CD4-positive, CD25-positive, alpha-beta regulatory T cell (primary cell): Measurements from ENCODE around the gene PLA2G5. TPM values are rescaled to one million over a fixed set of nuclear protein-coding genes. Genes with fewer than 3 reads are reported as not detected.

Experiments
- ATAC-seq, 2 donors: fragments of 150-1000 bp; cut with Tn5 transposase; one replicate each; pipeline ENCODE4 v1.10.0; 2021; ENCODE audit warnings: low read depth in 2 of 2, moderate number of reproducible peaks in 2 of 2, moderate library complexity in 1 of 2
- DNase-seq, 3 donors: peaks; one replicate each; pipeline versions ENCODE4 v3.0.0 to v3.0.0-alpha.2; 2012 to 2022; ENCODE audit warnings: mixed read lengths in 1 of 3
- H3K27ac ChIP-seq: one replicate; pipeline ENCODE4 v1.7.0; 2013; ENCODE audit warnings: mild to moderate bottlenecking, low read length; ENCODE audit not compliant: insufficient read depth, poor library complexity, severe bottlenecking
- H3K27me3 ChIP-seq: one replicate; pipeline ENCODE4 v1.7.0; 2013; ENCODE audit warnings: low read length; ENCODE audit not compliant: control insufficient read depth, insufficient read depth
- H3K36me3 ChIP-seq: one replicate; pipeline ENCODE4 v1.7.0; 2013; ENCODE audit warnings: mild to moderate bottlenecking, low read length, moderate library complexity; ENCODE audit not compliant: control insufficient read depth, insufficient read depth
- H3K4me1 ChIP-seq: 2 replicates; pipeline ENCODE4 v1.7.0; 2013; ENCODE audit warnings: mild to moderate bottlenecking, low read length; ENCODE audit not compliant: insufficient read depth, control insufficient read depth, poor library complexity, severe bottlenecking
- H3K4me3 ChIP-seq: one replicate; pipeline ENCODE4 v1.7.0; 2013; ENCODE audit warnings: low read depth, mild to moderate bottlenecking, low read length, moderate library complexity
- H3K9me3 ChIP-seq, 2 experiments: 1 replicate in 1 of 2; 2 replicates in 1 of 2; pipeline ENCODE4 v1.7.0; 2013; ENCODE audit warnings: low read length in 2 of 2, mild to moderate bottlenecking in 1 of 2, moderate library complexity in 1 of 2; ENCODE audit not compliant: control insufficient read depth in 2 of 2
- H3K27ac Mint-ChIP-seq, 3 donors: one replicate each; pipeline ENCODE4 v1.8.0; 2020 to 2022; ENCODE audit warnings: mild to moderate bottlenecking in 3 of 3, mixed read lengths in 3 of 3, moderate library complexity in 2 of 3
- H3K27me3 Mint-ChIP-seq: one replicate; pipeline ENCODE4 v1.8.0; 2022; ENCODE audit warnings: mild to moderate bottlenecking, mixed read lengths
- H3K36me3 Mint-ChIP-seq: one replicate; pipeline ENCODE4 v1.8.0; 2020; ENCODE audit warnings: mixed read lengths
- H3K4me1 Mint-ChIP-seq, 4 donors: one replicate each; pipeline ENCODE4 v1.8.0; 2020 to 2022; ENCODE audit warnings: mixed read lengths in 4 of 4, mild to moderate bottlenecking in 1 of 4
- H3K4me3 Mint-ChIP-seq, 4 donors: one replicate each; pipeline ENCODE4 v1.8.0; 2020 to 2022; ENCODE audit warnings: mild to moderate bottlenecking in 4 of 4, mixed read lengths in 4 of 4, moderate library complexity in 3 of 4
- H3K9me3 Mint-ChIP-seq, 7 donors: one replicate each; pipeline ENCODE4 v1.8.0; 2020 to 2022; ENCODE audit warnings: mixed read lengths in 7 of 7, mild to moderate bottlenecking in 3 of 7, moderate library complexity in 2 of 7
- polyA plus RNA-seq, 4 donors: library from polyadenylated mRNA; unstranded; fragments of 300-500 nt; fragmentation: Illumina TruSeq; gene quantifications; one replicate each; pipeline ENCODE4 v1.2.3, GENCODE V29; 2021
- total RNA-seq: library from RNA; stranded (reverse); gene quantifications from one replicate; pipeline ENCODE4 v1.2.3, GENCODE V29; 2022

The PLA2G5 gene
- total and polyA plus RNA-seq, 5 donors from 2014 or later = not detected

DNA sequence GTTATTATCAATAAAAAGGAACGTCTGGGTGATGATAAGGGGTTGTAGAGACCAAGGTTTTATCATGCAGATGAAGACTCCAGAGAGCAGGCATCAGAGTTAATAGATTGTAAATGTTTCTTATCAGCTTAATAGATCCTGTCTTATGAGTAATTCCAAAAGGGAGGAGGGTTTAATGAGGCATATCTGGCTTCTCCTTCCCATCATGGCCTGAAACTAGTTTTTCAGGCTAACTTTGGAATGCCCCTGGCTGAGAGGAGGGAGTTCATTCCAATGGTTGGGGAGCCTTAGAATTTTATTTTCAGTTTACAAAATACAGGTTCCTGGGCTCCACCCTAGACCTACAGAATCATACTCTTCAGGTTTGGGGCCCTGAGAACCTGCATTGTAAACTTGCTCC is 35.9 kb downstream of the PLA2G5 start:
- H3K27ac ChIP-seq = no peak overlapping the region
- no peak overlapping the region for H3K27ac Mint-ChIP-seq
- no peaks in the 10 kb centered on the region for H3K36me3 ChIP-seq
- no peaks in the 10 kb centered on the region for H3K27me3 ChIP-seq
- H3K4me1 ChIP-seq = no peaks in the 10 kb centered on the region
- H3K4me3 Mint-ChIP-seq = no peak overlapping the region
- peaks cover 0 to 2% (median 0%) of the 10 kb centered on the region in 7 donors for H3K9me3 Mint-ChIP-seq
- no peaks in the 10 kb centered on the region for H3K4me1 Mint-ChIP-seq
- H3K9me3 ChIP-seq = no peaks in the 10 kb centered on the region
- no peak overlapping the region for H3K4me3 ChIP-seq
- DNase-seq = no peak
- H3K27me3 Mint-ChIP-seq = peaks cover 9% of the 10 kb centered on the region
- no peak for ATAC-seq
- H3K36me3 Mint-ChIP-seq = no peaks in the 10 kb centered on the region

DNA sequence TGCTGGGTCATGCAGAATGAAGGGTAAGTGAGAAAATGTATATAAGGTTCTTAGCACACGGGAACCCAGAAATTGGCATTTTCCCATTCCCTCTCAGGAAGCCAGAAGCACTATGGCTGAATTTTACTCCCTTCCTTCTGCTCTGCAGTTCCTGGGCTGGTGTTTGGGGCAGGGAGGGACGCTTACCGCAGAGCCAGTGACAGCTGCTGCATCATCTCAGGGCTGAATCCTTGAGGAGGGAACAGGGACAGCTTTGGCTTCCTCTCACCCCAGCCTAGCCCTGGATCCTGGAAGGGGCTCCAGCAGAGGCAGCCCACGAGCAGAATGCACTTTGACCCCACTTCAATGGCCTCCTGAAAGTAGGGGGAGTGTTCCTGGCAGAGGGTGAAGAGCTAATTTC is 37.4 kb downstream of the PLA2G5 start:
- H3K4me1 ChIP-seq = no peaks in the 10 kb centered on the region
- no peaks in the 10 kb centered on the region for H3K36me3 ChIP-seq
- Mint-ChIP-seq H3K27ac (no peak overlapping the region), H3K9me3 (peaks cover 0 to 2% (median 0%) of the 10 kb centered on the region in 7 donors), H3K27me3 (peaks cover 16% of the 10 kb centered on the region), H3K4me3 (peak overlapping the region in 1 of 4 donors; percentile 10), H3K4me1 (no peaks in the 10 kb centered on the region), H3K36me3 (no peaks in the 10 kb centered on the region)
- H3K27ac ChIP-seq = no peak overlapping the region
- no peaks in the 10 kb centered on the region for H3K9me3 ChIP-seq
- DNase-seq (no peak), ATAC-seq (no peak)
- no peak overlapping the region for H3K4me3 ChIP-seq
- no peaks in the 10 kb centered on the region for H3K27me3 ChIP-seq

DNA sequence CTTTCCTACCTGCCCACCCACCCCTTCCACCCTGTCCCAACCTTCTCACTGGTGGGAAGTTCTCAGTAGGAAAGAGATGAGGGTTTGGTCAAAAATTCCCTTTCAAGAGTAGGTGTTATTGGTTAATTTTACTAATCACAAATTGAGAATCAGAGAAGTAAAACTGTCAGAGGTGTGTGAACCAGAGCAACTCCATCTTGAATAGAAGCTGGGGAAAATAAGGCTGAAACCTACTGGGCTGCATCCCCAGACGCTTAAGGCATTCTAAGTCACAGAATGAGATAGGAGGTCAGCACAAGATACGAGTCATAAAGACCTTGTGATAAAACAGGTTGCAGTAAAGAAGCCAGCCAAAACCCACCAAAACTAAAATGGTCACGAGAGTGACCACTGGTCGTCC is 37.8 kb downstream of the PLA2G5 start:
- Mint-ChIP-seq H3K27ac (no peak overlapping the region), H3K4me3 (no peak overlapping the region), H3K9me3 (peaks cover 0 to 2% (median 0%) of the 10 kb centered on the region in 7 donors), H3K4me1 (no peaks in the 10 kb centered on the region), H3K27me3 (peaks cover 16% of the 10 kb centered on the region), H3K36me3 (no peaks in the 10 kb centered on the region)
- Histone ChIP-seq H3K4me3 (no peak overlapping the region), H3K4me1 (no peaks in the 10 kb centered on the region), H3K9me3 (no peaks in the 10 kb centered on the region), H3K27ac (no peak overlapping the region), H3K27me3 (no peaks in the 10 kb centered on the region), H3K36me3 (no peaks in the 10 kb centered on the region)
- no peak for ATAC-seq
- no peak for DNase-seq

DNA sequence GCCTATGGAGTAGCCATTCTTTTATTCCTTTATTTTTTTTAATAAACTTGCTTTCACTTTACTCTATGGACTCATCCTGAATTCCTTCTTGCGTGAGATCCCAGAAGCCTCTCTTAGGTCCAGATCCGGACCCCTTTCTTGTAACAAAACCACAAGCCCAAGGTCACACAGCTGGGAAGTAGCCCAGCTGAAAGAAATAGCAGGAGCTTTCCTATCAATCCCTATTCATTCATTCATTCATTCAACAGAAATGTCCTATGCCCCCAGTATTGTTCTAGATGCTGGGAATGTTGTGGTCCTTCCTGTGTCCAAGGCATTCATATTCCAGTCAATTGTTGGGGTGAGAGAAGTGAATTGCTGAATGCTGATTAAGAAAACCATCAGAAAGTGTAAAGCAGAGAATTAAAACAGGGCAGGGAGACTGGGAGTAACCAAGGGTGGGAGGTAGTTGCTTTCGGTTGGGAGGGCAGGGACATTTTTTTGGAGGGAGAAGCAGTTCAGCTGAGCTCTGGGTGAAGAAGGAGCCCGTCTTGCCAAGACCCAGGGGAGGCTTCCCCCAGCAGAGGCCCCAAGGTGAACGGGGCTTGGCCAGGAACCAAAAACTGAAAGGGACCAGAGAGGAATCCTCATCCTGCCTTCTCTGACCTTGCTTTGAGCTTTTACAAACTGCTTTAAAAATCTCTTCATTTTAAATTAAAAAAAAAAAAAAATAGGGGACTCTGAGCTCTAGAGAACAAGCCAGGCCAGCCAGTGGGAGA is 38.6 kb downstream of the PLA2G5 start:
- H3K36me3 ChIP-seq = no peaks in the 10 kb centered on the region
- Mint-ChIP-seq H3K4me3 (no peak overlapping the region), H3K4me1 (no peaks in the 10 kb centered on the region), H3K9me3 (peaks cover 0 to 4% (median 0%) of the 10 kb centered on the region in 7 donors), H3K27ac (no peak overlapping the region), H3K27me3 (peaks cover 13% of the 10 kb centered on the region), H3K36me3 (no peaks in the 10 kb centered on the region)
- H3K4me3 ChIP-seq = no peak overlapping the region
- no peak for DNase-seq
- ATAC-seq = no peak
- H3K27ac ChIP-seq = no peak overlapping the region
- H3K4me1 ChIP-seq = no peaks in the 10 kb centered on the region
- no peaks in the 10 kb centered on the region for H3K27me3 ChIP-seq
- H3K9me3 ChIP-seq = no peaks in the 10 kb centered on the region

DNA sequence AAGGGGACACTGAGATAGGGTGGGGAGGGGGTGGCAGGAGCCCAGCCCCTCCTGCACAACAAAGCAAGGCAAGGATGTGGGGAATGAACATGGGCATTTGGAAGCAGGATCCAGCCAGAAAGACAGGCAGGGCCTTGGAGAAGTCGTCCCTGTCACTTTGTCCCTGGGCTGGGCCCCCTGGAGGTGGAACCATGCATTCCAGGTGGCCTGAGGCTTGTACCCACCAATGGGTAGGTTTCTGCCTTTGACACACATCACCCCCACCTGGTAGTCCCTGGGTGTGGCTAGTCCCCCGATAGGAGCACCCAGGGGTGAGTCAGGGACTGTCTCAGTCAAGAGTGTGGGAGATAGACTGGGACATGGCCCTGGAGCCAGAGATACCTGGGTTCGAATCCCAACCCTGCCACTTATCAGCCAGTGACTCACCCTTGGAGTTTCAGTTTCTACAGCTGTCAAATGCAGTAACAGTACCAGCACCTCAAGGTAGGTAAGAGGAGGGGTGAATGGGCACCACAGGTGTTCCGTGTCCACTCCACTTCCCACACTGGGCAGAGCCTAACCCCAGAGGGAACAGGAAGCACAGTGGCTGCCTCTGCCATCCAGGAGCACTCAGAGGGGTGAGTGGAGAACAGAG is 39.3 kb downstream of the PLA2G5 start:
- Histone ChIP-seq H3K4me1 (no peaks in the 10 kb centered on the region), H3K4me3 (no peak overlapping the region), H3K27ac (no peak overlapping the region), H3K27me3 (no peaks in the 10 kb centered on the region), H3K9me3 (no peaks in the 10 kb centered on the region), H3K36me3 (no peaks in the 10 kb centered on the region)
- Mint-ChIP-seq H3K4me1 (no peaks in the 10 kb centered on the region), H3K9me3 (peaks cover 0 to 2% (median 0%) of the 10 kb centered on the region in 7 donors), H3K36me3 (no peaks in the 10 kb centered on the region), H3K4me3 (no peak overlapping the region), H3K27ac (no peak overlapping the region), H3K27me3 (peaks cover 16% of the 10 kb centered on the region)
- ATAC-seq (no peak), DNase-seq (no peak)

GRCh38 chr1:20110679-20111078 is 40.7 kb downstream of the PLA2G5 start:
- no peaks in the 10 kb centered on the region for H3K4me1 ChIP-seq
- DNase-seq (no peak), ATAC-seq (no peak)
- no peak overlapping the region for H3K4me3 Mint-ChIP-seq
- H3K36me3 Mint-ChIP-seq = no peaks in the 10 kb centered on the region
- H3K27me3 ChIP-seq = no peaks in the 10 kb centered on the region
- no peaks in the 10 kb centered on the region for H3K4me1 Mint-ChIP-seq
- no peaks in the 10 kb centered on the region for H3K36me3 ChIP-seq
- peak overlapping the region in 1 of 3 donors; percentile 12 for H3K27ac Mint-ChIP-seq
- no peaks in the 10 kb centered on the region for H3K9me3 ChIP-seq
- no peak overlapping the region for H3K27ac ChIP-seq
- no peak overlapping the region for H3K4me3 ChIP-seq
- peaks cover 0 to 2% (median 0%) of the 10 kb centered on the region in 7 donors for H3K9me3 Mint-ChIP-seq
- H3K27me3 Mint-ChIP-seq = peaks cover 14% of the 10 kb centered on the region

DNA sequence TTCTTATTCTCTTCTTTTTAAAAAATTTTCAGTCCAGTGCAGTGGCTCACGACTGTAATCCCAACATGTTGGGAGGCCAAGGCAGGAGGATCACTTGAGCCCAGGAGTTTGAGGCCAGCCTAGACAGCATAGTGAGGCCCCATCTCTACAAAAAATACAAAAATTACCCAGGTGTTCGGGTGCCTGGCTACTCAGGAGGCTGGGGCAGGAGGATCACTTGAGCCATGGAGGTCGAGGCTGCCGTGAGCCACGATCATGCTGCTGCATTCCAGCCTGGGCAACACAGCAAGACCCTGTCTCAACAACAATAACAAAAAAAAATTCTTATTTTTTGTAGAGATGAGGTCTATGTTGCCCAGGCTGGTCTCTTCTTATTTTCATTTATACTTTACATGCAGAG is 41.5 kb downstream of the PLA2G5 start:
- H3K9me3 Mint-ChIP-seq = peaks cover 0 to 2% (median 0%) of the 10 kb centered on the region in 7 donors
- H3K27ac Mint-ChIP-seq = no peak overlapping the region
- H3K27me3 Mint-ChIP-seq = peaks cover 20% of the 10 kb centered on the region
- ATAC-seq (no peak), DNase-seq (no peak)
- H3K27ac ChIP-seq = no peak overlapping the region
- no peaks in the 10 kb centered on the region for H3K36me3 ChIP-seq
- H3K27me3 ChIP-seq = no peaks in the 10 kb centered on the region
- H3K4me3 ChIP-seq = no peak overlapping the region
- H3K4me3 Mint-ChIP-seq = no peak overlapping the region
- H3K36me3 Mint-ChIP-seq = no peaks in the 10 kb centered on the region
- no peaks in the 10 kb centered on the region for H3K4me1 ChIP-seq
- no peaks in the 10 kb centered on the region for H3K4me1 Mint-ChIP-seq
- H3K9me3 ChIP-seq = no peaks in the 10 kb centered on the region
